DND-41 (cell line): ENCODE data around the gene MYO18B.

ENCODE experiments used
- CTCF ChIP-seq: IDR thresholded peaks from 2 replicates; pipeline ENCODE4 v1.5.1; 2012; ENCODE audit warnings: borderline replicate concordance, low read length, moderate library complexity, mild to moderate bottlenecking; ENCODE audit not compliant: poor library complexity, severe bottlenecking; ENCODE audit errors: extremely low read depth
- EZH2 ChIP-seq: IDR thresholded peaks from 3 replicates; pipeline ENCODE4 v1.6.1; 2012; ENCODE audit warnings: borderline replicate concordance, low read depth, mild to moderate bottlenecking, moderate library complexity, low read length, inconsistent platforms; ENCODE audit not compliant: severe bottlenecking

GRCh38 chr22:25706197-25706596 is 35.8 kb upstream of the MYO18B start:
- no peak for TF ChIP-seq CTCF
- no peak for TF ChIP-seq EZH2
